DMS153 treated with DMSO at 0.1 percent for 48 hours (cell line): ENCODE measurements around the gene ANKDD1B.

Source experiments
- DNase-seq: peaks from one replicate; lab custom pipeline; 2025; ENCODE audit not compliant: unreplicated experiment; lab: John Stamatoyannopoulos, UW

Gene ANKDD1B

GRCh38 chr5:75616371-75616881, 5.2 kb downstream of the ANKDD1B start:
- no peak for DNase-seq

GRCh38 chr5:75616971-75617621, 5.8 kb downstream of the ANKDD1B start:
- no peak for DNase-seq

- no peak for DNase-seq
Observed at GRCh38 chr5:75617736-75618352, 6.6 kb downstream of the ANKDD1B start.

GRCh38 chr5:75620184-75620959, 9.1 kb downstream of the ANKDD1B start:
- no peak for DNase-seq

GRCh38 chr5:75622564-75622963, 11.3 kb downstream of the ANKDD1B start:
- DNase-seq, result no peak

GRCh38 chr5:75623846-75624245, 12.6 kb downstream of the ANKDD1B start:
- no peak for DNase-seq

GRCh38 chr5:75626959-75627358, 15.7 kb downstream of the ANKDD1B start:
- no peak for DNase-seq

GRCh38 chr5:75627801-75628200, 16.5 kb downstream of the ANKDD1B start:
- no peak for DNase-seq

- DNase-seq, result no peak
Observed at GRCh38 chr5:75630875-75631274, 19.6 kb downstream of the ANKDD1B start.

- no peak for DNase-seq
Observed at GRCh38 chr5:75632321-75632720, 21.1 kb downstream of the ANKDD1B start.

GRCh38 chr5:75637949-75638348, 26.7 kb downstream of the ANKDD1B start:
- no peak for DNase-seq

- DNase-seq, result no peak
Observed at GRCh38 chr5:75639535-75640311, 28.5 kb downstream of the ANKDD1B start.

GRCh38 chr5:75640395-75640794, 29.1 kb downstream of the ANKDD1B start:
- no peak for DNase-seq

- DNase-seq, result no peak
Observed at GRCh38 chr5:75640826-75641225, 29.6 kb downstream of the ANKDD1B start.

GRCh38 chr5:75648712-75649111, 37.5 kb downstream of the ANKDD1B start:
- no peak for DNase-seq

GRCh38 chr5:75651575-75652238, 40.5 kb downstream of the ANKDD1B start:
- no peak for DNase-seq

GRCh38 chr5:75653521-75653920, 42.3 kb downstream of the ANKDD1B start:
- no peak for DNase-seq

- DNase-seq, result no peak
Observed at GRCh38 chr5:75654693-75655295, 43.5 kb downstream of the ANKDD1B start.

- DNase-seq, result peak; percentile 0
Observed at GRCh38 chr5:75656311-75657003, 45.2 kb downstream of the ANKDD1B start.
